ENCODE measurements around the gene CD302.

CD302 gene

GRCh38 chr2:159758239-159758638, 39.8 kb downstream of the CD302 start:
- ATAC-seq (ENCODE audit: low read depth) (no peak), DNase-seq (ENCODE audit: low spot score) (no peak)
- Histone ChIP-seq H3K27me3 (ENCODE audit: insufficient read depth, poor library complexity, severe bottlenecking) (no peaks in the 10 kb centered on the region), H3K4me3 (ENCODE audit: severe bottlenecking) (no peak overlapping the region), H3K27ac (ENCODE audit: poor library complexity, severe bottlenecking) (no peak overlapping the region), H3K36me3 (ENCODE audit: low read depth) (peaks cover 91% of the 10 kb centered on the region), H3K9me3 (ENCODE audit: severe bottlenecking) (no peaks in the 10 kb centered on the region), H3K4me1 (ENCODE audit: insufficient read depth, poor library complexity, severe bottlenecking) (peaks cover 13% of the 10 kb centered on the region)
- TF ChIP-seq CTCF (IDR thresholded peaks at IDR 0.05; ENCODE audit: poor library complexity, severe bottlenecking) = no peak

GRCh38 chr2:159755788-159756187, 42.2 kb downstream of the CD302 start:
- Histone ChIP-seq H3K4me3 (ENCODE audit: severe bottlenecking) (no peak overlapping the region), H3K4me1 (ENCODE audit: insufficient read depth, poor library complexity, severe bottlenecking) (peaks cover 13% of the 10 kb centered on the region), H3K36me3 (ENCODE audit: low read depth) (peaks cover 91% of the 10 kb centered on the region), H3K9me3 (ENCODE audit: severe bottlenecking) (no peaks in the 10 kb centered on the region), H3K27me3 (ENCODE audit: insufficient read depth, poor library complexity, severe bottlenecking) (no peaks in the 10 kb centered on the region), H3K27ac (ENCODE audit: poor library complexity, severe bottlenecking) (peak overlapping the region; percentile 28)
- ATAC-seq (ENCODE audit: low read depth) = peak; percentile 99
- peak; percentile 72 for TF ChIP-seq CTCF (IDR thresholded peaks at IDR 0.05; ENCODE audit: poor library complexity, severe bottlenecking)
- no peak for DNase-seq (ENCODE audit: low spot score)

GRCh38 chr2:159755014-159755413, 43.0 kb downstream of the CD302 start:
- Histone ChIP-seq H3K36me3 (ENCODE audit: low read depth) (peaks cover 91% of the 10 kb centered on the region), H3K9me3 (ENCODE audit: severe bottlenecking) (no peaks in the 10 kb centered on the region), H3K4me3 (ENCODE audit: severe bottlenecking) (no peak overlapping the region), H3K27me3 (ENCODE audit: insufficient read depth, poor library complexity, severe bottlenecking) (no peaks in the 10 kb centered on the region), H3K27ac (ENCODE audit: poor library complexity, severe bottlenecking) (peak overlapping the region; percentile 28), H3K4me1 (ENCODE audit: insufficient read depth, poor library complexity, severe bottlenecking) (peaks cover 13% of the 10 kb centered on the region)
- DNase-seq (ENCODE audit: low spot score) = no peak
- no peak for ATAC-seq (ENCODE audit: low read depth)
- TF ChIP-seq CTCF (IDR thresholded peaks at IDR 0.05; ENCODE audit: poor library complexity, severe bottlenecking) = no peak

- H3K27ac ChIP-seq (ENCODE audit: poor library complexity, severe bottlenecking) = no peak overlapping the region
Observed at GRCh38 chr2:159753797-159754196, 44.2 kb downstream of the CD302 start.

More at GRCh38 chr2:159753797-159754196, 44.2 kb downstream of the CD302 start:
- Histone ChIP-seq H3K9me3 (ENCODE audit: severe bottlenecking) (no peaks in the 10 kb centered on the region), H3K36me3 (ENCODE audit: low read depth) (peaks cover 91% of the 10 kb centered on the region), H3K4me3 (ENCODE audit: severe bottlenecking) (no peak overlapping the region), H3K27me3 (ENCODE audit: insufficient read depth, poor library complexity, severe bottlenecking) (no peaks in the 10 kb centered on the region), H3K4me1 (ENCODE audit: insufficient read depth, poor library complexity, severe bottlenecking) (peaks cover 13% of the 10 kb centered on the region)
- no peak for ATAC-seq (ENCODE audit: low read depth)
- TF ChIP-seq CTCF (IDR thresholded peaks at IDR 0.05; ENCODE audit: poor library complexity, severe bottlenecking) = no peak
- no peak for DNase-seq (ENCODE audit: low spot score)

Data from RWPE2 (cell line).